Omental fat pad (tissue), 4 donors: Measurements from ENCODE around the gene FGFRL1. TPM values are rescaled to one million over a fixed set of nuclear protein-coding genes. Genes with fewer than 3 reads are reported as not detected.

Experiments
- ATAC-seq: fragments of 150-250 bp; one replicate; pipeline ENCODE4 v1.9.1; 2016; ENCODE audit warnings: mild to moderate bottlenecking, moderate library complexity; ENCODE audit not compliant: low FRiP score
- DNase-seq: peaks from one replicate; pipeline ENCODE4 v3.0.0-alpha.2; 2019; ENCODE audit warnings: low spot score
- total RNA-seq, 4 donors: library from RNA; depleted of rRNA; stranded (reverse); fragments of >200 nt; gene quantifications; one replicate each; pipeline ENCODE4 v1.1.0, GENCODE V29; 2016
- TF ChIP-seq, protein P1 (sequence below), 3 donors: fragments of 450-650 bp; IDR thresholded peaks; one replicate each; pipeline ENCODE4 v1.5.1; 2016 to 2017; ENCODE audit warnings: antibody characterized with exemption in 3 of 3, mild to moderate bottlenecking in 3 of 3, moderate library complexity in 2 of 3

Gene FGFRL1
- total RNA-seq, 4 donors from 2014 or later = 25.1 to 91.7 (median 68.8) TPM

GRCh38 chr4:1019320-1019719, 7.9 kb downstream of the FGFRL1 start:
- TF ChIP-seq, protein P1, sequence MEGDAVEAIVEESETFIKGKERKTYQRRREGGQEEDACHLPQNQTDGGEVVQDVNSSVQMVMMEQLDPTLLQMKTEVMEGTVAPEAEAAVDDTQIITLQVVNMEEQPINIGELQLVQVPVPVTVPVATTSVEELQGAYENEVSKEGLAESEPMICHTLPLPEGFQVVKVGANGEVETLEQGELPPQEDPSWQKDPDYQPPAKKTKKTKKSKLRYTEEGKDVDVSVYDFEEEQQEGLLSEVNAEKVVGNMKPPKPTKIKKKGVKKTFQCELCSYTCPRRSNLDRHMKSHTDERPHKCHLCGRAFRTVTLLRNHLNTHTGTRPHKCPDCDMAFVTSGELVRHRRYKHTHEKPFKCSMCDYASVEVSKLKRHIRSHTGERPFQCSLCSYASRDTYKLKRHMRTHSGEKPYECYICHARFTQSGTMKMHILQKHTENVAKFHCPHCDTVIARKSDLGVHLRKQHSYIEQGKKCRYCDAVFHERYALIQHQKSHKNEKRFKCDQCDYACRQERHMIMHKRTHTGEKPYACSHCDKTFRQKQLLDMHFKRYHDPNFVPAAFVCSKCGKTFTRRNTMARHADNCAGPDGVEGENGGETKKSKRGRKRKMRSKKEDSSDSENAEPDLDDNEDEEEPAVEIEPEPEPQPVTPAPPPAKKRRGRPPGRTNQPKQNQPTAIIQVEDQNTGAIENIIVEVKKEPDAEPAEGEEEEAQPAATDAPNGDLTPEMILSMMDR (IDR thresholded peaks at IDR 0.05) = no peak
- DNase-seq (no peak), ATAC-seq (no peak)

- ATAC-seq (no peak), DNase-seq (no peak)
- TF ChIP-seq, protein P1 (IDR thresholded peaks at IDR 0.05) = no peak
These were observed 8.5 kb downstream of the FGFRL1 start for GRCh38 chr4:1019729-1020470.

DNA sequence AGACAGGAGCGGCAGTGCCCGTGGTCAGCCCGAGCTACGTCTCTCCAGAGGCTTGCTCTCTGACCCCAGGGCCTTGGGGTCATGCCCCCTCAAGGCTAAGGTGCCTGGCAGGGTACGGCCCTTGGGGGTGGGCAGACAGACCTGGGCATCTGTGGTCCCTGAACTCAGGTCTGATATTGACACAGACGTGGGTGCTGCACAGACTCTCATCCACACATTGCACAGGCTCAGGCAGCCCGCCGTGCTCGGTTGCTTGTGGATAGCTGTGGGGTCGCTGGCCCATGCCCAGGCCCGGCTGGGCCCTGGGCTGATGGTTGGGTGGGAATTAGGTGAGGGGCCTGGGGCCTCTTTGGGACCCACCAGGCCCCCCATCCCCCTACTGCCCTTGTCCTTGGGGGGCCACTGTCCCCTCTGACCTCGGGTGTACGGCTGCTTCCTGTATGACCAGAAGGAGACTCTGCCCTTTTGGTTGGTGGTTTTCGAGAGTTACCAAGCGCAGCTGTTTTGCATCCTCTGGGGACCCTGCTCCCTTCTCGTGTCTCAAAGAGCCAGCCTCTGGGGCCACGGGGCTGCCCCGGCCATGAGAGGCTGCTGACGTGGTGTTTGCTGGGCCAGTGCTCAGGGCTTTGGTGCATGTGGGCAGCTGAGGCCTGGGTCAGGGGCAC, 10.1 kb downstream of the FGFRL1 start:
- no peak for ATAC-seq
- TF ChIP-seq, protein P1 (IDR thresholded peaks at IDR 0.05) = no peak

DNA sequence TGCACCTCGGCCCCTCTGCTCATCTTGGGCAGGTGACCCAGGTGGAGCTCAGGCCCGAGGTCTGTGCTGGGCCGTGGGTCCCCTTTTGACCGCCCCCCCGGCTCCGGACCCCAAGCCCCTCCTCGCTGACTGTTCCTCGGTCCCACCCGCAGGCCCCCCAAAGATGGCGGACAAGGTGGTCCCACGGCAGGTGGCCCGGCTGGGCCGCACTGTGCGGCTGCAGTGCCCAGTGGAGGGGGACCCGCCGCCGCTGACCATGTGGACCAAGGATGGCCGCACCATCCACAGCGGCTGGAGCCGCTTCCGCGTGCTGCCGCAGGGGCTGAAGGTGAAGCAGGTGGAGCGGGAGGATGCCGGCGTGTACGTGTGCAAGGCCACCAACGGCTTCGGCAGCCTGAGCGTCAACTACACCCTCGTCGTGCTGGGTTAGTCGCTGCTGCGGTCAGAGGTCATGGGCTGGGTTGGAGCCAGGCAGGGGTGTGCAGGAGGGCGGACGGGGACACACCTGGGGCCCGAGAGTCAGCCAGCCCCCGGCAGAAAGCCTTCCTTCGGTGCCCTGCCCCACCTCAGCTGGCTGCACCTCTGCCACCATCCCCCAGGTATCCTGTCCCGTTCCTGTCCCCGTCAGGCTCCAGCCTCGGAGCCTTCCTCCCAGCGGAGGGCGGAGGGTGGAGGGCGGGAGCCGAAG, 10.8 kb downstream of the FGFRL1 start:
- no peak for DNase-seq
- TF ChIP-seq, protein P1 (IDR thresholded peaks at IDR 0.05) = no peak
- ATAC-seq = no peak

More for the DNA sequence above, 10.1 kb downstream of the FGFRL1 start:
- DNase-seq = no peak

DNA sequence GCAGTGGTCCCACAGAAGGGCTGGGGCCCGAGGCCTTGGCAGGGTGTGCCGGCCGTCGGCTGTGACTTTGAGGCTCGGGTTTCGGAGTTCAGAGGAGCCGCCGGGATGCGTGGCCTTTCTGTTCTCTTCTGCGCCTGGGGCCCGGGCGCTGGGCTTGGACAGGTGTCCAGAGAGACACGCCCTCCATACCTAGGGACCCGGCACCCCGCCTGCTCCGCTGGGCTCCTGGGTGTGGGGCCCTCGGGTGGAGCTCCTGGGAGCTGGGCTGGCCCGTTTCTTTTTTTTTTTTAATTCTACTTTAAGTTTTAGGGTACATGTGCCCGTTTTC, 11.3 kb downstream of the FGFRL1 start:
- DNase-seq (no peak), ATAC-seq (no peak)
- TF ChIP-seq, protein P1 (IDR thresholded peaks at IDR 0.05) = no peak

GRCh38 chr4:1023075-1023640, 11.7 kb downstream of the FGFRL1 start:
- TF ChIP-seq, protein P1 (IDR thresholded peaks at IDR 0.05) = no peak
- DNase-seq (no peak), ATAC-seq (no peak)
